GM11168 (cell line): ENCODE measurements around the gene IFT81.
"Not testable (repeated sequence)": the region's sequence is repeated elsewhere in the genome, so short reads cannot be mapped to it uniquely, and the experiment has no call there.

Source experiments
- in situ Hi-C: fragments of 300-500 bp; cut with MboI; formaldehyde crosslinking; loops from one replicate; pipeline ENCODE4 v1.12.0; 2022; ENCODE audit warnings: low sequenced_read_pairs; ENCODE audit not compliant: unreplicated experiment

IFT81 gene

GRCh38 chr12:110234755-110235154, 110.6 kb downstream of the IFT81 start:
- in situ Hi-C loops, result no loop called here

DNA sequence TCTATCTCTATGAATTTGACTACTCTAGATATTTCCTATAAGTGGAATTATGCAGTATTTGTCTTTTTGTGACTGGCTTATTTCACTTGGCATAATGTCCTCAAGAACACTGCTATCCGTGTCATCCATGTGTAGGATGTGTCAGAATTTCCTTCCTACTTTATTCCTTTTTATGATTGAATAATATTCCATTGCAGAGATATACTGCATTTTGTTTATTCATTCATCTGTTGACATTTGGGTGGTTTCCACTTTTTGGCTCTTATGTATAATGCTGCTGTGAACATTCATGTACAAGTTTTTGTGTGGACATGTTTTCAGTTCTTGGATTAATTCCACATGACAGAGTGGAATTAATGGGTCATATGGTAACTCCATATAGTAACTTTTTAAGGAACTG, 111.2 kb downstream of the IFT81 start:
- in situ Hi-C loops, result no loop called here

GRCh38 chr12:110243227-110243626, 119.1 kb downstream of the IFT81 start:
- in situ Hi-C loops, result loop anchor here (5.0 kb wide), 1 partner anchor 151 kb away; no protein-coding TSS in a partner anchor

DNA sequence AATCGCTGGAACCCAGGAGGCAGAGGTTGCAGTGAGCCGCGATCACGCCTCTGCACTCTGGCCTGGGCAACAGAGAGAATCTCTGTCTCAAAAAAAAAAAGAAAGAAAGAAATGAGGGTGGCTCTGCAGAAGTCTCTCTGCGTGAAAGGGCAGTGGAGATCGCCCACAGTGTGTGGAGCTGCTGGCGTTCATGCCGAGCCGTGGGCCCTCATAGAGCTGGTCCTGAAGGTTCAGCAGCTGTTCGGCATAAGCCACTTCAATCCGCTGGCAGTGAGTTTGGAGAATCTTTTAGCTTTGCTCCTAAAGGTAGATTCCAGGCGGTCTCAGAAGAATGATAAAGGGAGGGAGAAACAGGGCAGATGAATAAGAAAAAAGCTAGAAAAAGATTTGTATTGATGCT, 120.2 kb downstream of the IFT81 start:
- in situ Hi-C loops, result loop anchor here (5.0 kb wide), 1 partner anchor 152 kb away; no protein-coding TSS in a partner anchor

DNA sequence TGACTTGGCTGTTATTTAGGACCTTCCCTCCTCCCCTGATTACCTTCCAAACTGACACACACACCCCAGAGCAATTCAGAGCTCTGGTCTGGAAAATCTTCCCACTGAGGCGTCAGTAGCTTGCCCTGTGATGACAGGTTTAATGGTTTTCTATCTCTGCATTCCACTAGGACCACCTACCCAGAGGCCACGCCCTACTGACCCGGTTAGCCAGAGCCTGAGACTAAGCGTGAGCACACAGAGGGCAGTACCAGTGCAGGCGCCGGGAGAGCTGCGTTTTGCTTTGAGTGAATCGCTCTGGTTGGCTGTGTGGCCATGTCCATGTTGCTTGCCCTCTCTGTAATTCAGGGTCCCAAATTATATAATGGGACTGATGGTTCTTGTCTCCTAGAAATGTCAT, 120.7 kb downstream of the IFT81 start:
- in situ Hi-C loops, result loop anchor here (5.0 kb wide), 1 partner anchor 153 kb away; no protein-coding TSS in a partner anchor

- in situ Hi-C loops, result no loop called here
These were observed 121.2 kb downstream of the IFT81 start for GRCh38 chr12:110245369-110245772.

- in situ Hi-C loops, result no loop called here
These were observed 122.6 kb downstream of the IFT81 start for GRCh38 chr12:110246636-110247339.

DNA sequence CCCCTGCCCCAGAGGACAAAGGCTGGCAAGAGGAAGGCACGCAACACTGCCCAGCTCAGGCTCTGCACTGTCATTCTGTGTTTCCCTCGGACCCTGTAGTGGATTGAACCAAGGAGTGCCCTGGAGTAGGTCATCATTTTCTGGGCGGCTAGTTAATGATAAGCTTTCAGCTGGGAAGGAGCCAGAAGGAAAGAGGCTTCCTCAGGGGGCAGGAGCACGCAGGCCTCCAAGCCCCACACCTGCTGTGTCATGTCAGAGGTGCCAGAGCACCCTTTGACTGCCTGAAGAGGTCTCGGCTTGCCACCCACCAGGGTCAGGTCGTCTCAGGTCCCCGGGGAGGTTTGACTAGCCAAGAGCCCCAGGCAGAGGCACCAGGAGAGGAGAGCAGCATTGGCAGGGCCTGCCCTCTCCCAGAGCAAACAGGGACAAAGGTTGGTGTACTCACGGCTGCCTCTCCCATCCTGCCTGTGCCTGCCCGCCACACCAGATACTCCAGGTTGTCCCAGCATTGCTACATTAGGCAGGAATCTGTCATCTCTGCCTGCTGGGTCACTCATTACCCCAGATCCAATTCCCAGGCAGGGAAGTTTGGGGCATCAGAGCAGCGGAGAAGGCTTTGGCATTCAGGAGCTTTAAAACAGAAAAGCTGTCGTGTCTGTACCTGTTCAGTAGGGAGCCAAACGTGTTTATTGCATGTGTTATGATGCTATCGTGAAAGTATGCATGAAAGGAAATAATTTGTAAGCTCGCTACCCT, 123.4 kb downstream of the IFT81 start:
- in situ Hi-C loops, result no loop called here

- in situ Hi-C loops, result no loop called here
These were observed 123.9 kb downstream of the IFT81 start for GRCh38 chr12:110248096-110248447.

- in situ Hi-C loops, result no loop called here
These were observed 124.9 kb downstream of the IFT81 start for GRCh38 chr12:110249105-110249504.

DNA sequence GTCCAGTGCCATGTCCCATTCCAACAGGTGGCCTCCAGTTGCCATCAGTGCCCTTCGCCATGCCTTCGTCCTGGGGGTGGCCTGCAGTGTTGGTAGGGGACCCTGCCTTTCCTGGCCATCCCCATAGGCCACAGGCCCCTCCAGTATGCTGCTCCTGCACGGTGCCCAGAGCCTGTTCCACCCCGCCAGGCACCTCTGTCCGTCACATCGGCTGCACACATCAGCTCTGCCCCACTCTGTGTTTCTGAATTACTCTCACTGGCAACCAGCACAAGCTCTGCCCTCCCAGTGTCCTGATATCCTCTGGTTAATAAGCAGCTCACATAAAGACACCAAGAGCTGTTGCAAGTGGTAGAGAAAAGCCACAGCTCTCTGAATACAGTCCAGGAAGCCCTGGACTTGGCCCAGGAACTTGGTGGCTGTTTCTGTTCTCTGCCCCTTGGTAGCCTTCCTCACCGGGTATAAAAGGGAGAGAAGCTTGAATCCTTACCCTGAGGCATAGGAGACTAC, 125.6 kb downstream of the IFT81 start:
- in situ Hi-C loops, result no loop called here

DNA sequence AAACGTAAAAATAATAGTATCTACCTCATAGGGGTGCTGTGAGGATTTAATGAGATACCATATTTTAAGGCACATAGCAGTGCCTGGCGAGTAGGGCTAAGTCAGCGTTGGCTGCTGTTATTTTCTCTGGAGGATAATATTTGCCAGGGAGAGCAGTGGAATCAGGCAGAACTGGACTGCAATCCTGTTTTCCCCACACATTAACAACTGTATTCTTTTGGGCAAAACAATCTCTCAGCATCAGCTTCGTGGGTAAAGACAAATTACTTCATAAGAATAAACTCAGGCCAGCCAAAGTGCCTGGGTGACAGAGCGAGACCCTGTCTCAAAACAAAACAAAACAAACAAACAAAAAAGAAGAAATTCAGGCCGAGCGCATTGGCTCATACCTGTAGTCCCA, 127.2 kb downstream of the IFT81 start:
- in situ Hi-C loops, result no loop called here

- in situ Hi-C loops, result no loop called here
These were observed 128.6 kb downstream of the IFT81 start for GRCh38 chr12:110252716-110253115.

GRCh38 chr12:110253176-110253575, 129.0 kb downstream of the IFT81 start:
- in situ Hi-C loops, result no loop called here

DNA sequence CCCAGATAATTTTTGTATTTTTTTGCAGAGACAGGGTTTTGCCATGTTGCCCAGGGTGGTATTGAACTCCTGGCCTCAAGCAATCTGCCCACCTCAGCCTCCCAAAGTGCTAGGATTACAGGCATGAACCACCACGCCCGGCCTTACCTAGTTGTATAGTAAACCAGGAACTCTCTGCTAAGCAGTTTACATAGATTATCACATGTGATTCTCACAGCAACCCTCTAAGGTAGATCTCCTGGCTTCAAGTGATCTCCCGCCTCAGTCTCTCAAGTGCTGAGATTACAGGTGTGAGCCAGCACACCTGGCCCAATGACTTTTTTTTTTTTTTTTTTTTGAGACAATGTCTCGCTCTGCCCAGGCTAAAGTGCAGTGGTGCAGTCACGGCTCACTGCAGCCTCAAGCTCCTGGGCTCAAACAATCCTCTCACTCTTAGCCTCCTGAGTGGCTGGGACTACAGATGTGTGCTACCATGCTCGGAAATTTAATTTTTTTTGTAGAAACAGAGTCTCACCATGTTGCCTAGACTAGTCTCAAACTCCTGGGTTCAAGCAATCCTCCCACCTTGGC, 130.9 kb downstream of the IFT81 start:
- in situ Hi-C loops, result no loop called here

GRCh38 chr12:110255890-110256456, 131.8 kb downstream of the IFT81 start:
- in situ Hi-C loops, result not testable (repeated sequence)

GRCh38 chr12:110256780-110257431, 132.7 kb downstream of the IFT81 start:
- in situ Hi-C loops, result no loop called here

DNA sequence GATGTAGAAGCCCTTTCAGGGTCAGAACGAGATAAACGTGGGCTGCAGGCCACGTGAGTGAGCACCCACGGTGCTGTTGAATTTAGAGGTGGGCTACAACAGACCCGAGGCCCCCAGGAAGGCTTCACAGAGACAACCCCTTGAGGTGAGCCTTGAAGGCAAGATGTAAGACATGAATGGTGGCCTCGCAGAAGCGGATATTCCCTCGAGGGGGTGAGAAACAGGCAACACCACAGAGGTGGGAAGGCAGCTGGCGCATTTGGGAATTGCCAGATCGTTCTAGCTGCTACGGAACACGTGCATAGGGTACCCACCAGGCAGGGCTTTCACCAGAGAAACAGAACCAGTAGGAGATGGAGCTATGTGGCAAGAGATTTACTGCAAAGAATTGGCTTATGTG, 134.3 kb downstream of the IFT81 start:
- in situ Hi-C loops, result no loop called here

DNA sequence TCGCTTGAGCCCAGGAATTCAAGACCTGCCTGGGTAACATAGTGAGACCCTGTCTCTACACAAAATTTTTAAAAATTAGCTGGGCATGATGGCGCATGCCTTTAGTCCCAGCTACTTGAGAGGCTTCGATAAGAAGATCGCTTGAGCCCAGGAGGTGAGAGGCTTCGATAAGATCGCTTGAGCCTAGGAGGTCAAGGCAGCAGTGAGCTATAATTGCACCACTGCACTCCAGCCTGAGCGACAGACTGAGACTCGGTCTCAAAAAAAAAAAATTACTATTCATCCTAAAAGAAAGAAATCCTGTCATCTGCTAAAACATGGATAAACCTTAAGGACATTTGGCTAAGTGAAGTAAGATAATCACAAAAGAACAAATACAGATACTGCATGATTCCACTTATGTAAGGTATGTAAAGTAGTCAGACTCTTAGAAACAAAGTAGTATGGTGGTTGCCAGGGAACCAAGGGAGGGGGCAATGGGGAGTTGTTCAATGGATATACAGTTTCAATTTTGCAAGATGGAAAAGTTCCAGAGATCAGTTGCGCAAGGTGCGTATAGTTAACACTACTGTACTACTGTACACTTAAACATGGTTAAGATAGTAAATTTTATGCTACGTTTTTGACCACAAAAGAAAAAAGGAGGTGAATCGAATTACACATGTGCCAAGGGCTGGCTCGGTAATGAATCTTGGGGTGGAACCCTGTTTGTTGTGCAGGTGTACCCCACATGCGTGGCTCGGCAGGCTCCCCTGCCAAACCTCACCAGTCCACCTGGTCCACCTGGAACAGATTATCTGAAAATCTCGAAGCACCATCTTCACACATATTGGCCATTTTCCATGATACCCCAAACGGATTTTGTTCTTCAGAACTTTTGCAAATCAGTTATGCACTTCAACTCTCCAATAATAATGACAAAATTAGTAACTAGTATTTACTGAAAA, 138.6 kb downstream of the IFT81 start:
- in situ Hi-C loops, result no loop called here
